HG03354 (cell line): ENCODE data around the gene SLC6A11.

Experiments used
- ATAC-seq: cut with Tn5 transposase; IDR thresholded peaks from one replicate; pipeline ENCODE4 v1.9.1; 2021; ENCODE audit warnings: mild to moderate bottlenecking; ENCODE audit not compliant: unreplicated experiment, poor library complexity, severe bottlenecking

SLC6A11 gene

DNA sequence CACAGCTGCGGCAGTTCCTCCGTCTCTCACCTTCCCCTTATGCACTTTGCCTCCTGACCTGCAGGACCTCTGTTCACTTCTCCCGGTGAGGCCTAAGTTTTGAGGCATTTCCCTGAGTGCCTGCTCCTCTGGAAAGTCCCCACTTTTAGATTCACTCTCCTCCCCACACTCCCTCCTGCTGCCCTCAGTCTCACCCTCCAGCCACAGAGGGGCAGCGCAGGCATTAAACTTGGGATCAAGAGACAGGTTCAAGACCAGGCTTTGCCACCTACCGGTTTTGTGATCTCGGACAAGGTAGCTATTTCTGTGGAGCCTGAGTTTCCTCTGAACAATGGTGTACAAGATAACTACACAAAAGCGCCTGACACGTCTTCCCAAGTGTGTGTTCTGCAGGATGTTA lies 19.4 kb downstream of the SLC6A11 start:
- ATAC-seq = no peak

GRCh38 chr3:10836676-10837075 lies 20.6 kb downstream of the SLC6A11 start:
- no peak for ATAC-seq

GRCh38 chr3:10837849-10838248 lies 21.8 kb downstream of the SLC6A11 start:
- ATAC-seq = no peak

DNA sequence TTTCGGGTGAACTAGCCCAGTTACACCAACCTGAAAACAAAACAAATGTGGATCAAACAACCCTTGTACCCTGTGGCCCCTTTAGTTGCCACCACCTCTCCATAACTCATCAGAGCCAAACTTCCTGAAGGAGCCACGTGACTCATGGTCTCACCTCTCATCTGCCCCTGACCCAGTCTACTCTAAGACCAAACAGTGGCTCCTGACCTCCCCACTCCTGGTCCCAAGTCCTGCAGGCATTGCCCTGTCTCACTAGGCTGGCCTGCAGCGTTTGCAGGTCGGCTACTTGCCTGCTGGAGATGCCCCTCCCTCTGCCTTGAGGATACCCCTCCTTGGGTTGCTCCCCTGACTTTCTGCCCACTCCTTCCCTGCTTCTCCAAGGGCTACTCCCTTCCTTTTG lies 23.1 kb downstream of the SLC6A11 start:
- no peak for ATAC-seq

- no peak for ATAC-seq
Observed at GRCh38 chr3:10841100-10841499, 25.1 kb downstream of the SLC6A11 start.

DNA sequence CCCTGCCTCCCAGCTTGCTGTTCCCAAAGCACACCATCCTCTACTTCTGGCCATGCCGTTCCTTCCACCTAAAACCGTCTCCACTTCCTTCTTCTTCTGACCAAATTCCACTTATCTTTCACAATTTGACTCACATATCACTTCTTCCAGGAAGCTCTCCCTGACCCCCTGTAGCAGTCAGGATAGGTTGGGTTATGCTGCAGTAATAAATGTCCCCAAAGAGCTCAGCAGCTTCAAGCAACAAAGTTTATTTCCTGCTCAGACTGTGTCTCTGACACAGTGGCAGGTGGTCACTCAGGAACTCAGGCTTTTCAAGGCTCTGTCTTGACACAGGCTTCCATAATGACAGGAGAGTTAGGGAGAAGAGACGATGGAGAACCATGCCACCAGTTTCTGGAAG lies 27.4 kb downstream of the SLC6A11 start:
- ATAC-seq = no peak

- no peak for ATAC-seq
Observed at GRCh38 chr3:10845001-10845761, 29.2 kb downstream of the SLC6A11 start.

GRCh38 chr3:10845839-10846656 lies 30.0 kb downstream of the SLC6A11 start:
- peak; percentile 68 for ATAC-seq

GRCh38 chr3:10846657-10846975 lies 30.6 kb downstream of the SLC6A11 start:
- ATAC-seq = no peak

DNA sequence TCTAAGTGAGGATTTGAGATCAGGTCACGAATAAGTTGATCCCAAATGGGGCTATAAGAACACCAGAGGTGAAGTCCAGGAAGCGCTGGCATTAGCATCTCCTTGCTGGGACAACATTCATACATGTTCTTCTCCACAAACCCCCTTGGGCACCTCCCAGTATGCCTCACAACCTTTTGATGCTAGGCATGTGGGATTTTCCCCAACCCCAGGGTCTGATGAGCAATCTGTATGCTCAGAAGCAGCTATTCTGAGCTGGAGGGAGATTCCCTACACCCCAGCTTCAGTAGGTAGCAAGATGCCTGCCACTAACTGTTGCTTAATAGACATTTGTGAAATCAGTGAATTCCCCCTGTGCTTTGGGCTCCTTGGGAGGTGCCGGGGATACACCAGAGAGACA lies 32.2 kb downstream of the SLC6A11 start:
- no peak for ATAC-seq

GRCh38 chr3:10852066-10852808 lies 36.2 kb downstream of the SLC6A11 start:
- no peak for ATAC-seq

DNA sequence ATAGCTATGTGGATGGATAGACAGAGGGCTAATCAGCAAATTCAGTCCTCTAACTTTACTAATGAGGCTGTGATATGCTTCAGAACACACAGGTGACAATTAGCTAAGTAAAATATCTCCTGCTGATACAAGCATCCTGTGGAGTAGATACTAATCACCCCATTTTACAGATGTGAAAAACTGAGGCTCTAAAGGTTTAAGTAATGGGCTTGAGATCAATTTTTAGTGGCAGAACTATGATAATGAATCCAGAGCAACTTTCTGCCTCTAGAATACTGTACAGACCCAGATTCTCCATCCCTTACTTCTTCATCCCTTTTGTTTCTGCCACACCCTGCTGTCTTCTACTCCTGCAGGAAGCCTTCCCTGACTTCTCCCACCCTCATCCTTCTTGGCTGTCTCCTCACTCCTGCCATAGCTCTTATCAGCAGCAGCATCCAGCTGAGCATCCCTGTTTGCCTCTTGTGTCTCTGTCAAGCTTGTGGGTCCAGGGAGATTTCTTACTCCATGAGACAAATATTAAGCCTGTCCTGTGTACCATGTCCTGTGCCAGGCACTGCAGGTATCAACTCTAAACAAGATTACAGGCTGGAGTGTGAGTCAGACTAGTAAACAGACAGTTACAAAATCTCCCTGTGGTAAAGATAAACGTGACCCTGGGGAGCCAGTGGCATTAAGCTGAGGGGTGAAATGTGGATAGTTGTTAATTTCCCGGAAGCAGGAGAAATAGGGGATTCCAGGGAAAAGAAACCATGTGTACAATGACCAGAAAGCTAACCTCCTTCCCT lies 39.2 kb downstream of the SLC6A11 start:
- no peak for ATAC-seq

DNA sequence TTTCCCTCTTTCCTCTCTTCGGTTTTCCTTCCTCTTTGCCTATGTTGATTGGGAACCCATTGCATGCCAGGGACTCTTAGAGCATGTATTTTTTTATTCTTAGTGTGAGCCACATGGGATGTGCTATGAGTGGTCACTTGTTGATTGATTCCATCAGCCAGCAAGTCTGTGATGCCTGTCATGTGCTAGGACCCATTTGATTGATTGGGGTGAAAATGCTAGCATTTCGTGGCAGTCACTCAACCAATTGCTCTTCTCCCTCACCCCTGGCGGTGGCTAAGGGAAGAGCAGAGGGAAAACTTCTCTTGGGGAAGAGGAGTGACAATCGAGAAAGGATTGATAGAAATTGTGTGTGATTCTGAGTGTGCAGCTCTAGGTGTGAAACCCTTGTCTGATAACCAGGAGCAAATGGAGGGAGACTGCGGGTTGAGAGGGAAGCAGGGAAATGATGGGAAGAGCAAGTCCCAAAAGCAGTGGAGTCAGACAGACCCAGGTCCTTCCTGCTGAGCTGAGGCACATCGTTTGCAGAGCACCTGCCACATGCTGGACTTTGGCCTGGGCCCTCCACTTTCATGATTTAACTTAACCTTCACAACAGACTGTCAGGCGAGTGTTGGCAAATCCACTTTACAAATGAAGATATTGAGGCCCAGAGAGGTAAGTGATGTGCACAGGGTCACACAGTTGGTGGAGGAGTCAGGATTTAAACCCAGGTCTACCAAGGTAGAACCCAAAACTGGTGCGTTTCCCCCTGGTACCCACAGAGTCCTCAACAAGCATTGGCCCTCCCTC lies 40.0 kb downstream of the SLC6A11 start:
- ATAC-seq = no peak

- ATAC-seq = no peak
Observed at GRCh38 chr3:10857235-10857634, 41.2 kb downstream of the SLC6A11 start.

- ATAC-seq = no peak
Observed at GRCh38 chr3:10858091-10858490, 42.1 kb downstream of the SLC6A11 start.

DNA sequence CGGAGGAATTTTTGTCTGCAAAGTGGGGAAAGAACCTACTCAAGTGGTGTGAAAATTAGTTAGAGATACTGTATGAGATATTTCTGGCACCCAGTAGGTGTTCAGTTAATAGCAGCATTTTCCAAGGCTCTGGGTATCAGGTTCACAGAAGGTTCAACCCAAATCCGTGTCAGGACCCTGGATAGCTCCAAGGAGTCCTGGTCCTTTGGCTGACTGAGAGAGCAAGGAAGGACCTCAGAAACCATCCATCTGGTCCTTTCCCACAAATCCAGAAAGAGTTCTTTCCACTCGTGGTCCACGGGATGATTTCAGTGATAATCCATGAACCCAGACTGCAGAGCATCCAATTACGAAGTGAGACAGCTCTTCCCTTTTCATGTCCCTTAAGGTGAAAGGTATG lies 51.4 kb downstream of the SLC6A11 start:
- ATAC-seq = no peak

DNA sequence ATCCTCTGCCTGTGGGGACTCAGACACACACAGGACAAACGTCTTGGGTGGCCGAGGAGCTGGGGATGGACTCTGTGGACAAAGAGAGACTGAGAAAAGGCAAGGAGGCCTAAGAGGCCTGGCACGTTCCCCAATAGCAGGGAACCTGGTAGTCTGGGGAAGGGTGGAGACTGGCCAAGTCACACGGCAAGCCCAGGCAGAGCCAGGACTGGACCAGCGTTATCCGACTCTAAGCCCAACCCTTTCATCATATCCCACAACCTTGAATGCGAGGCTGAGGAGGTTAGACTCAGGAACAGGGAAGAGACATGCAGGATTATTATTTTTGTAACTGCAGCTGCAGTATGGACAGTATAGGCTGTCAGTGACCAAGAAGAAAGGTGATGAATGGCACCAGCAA lies 53.4 kb downstream of the SLC6A11 start:
- no peak for ATAC-seq

- ATAC-seq = no peak
Observed at GRCh38 chr3:10870296-10870695, 54.3 kb downstream of the SLC6A11 start.

DNA sequence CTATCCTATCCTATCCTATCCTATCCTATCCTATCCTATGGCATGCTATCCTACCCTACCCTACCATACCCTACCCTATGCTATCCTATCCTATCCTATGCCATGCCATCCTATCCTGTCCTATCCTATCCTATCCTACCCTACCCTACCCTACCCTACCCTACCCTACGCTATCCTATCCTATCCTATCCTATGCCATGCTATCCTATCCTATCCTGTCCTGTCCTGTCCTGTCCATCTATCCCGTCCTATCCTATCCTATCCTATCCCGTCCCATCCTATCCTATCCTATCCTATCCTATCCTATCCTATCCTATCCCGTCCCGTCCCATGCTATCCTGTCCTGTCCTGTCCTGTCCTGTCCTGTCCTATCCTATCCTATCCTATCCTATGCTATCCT lies 57.4 kb downstream of the SLC6A11 start:
- ATAC-seq = no peak
